PC-9 (cell line): ENCODE measurements around the gene S100Z.

ENCODE experiments used
- EZH2 ChIP-seq: fragments of 200-600 bp; sonication (generic); IDR thresholded peaks from 2 replicates; pipeline ENCODE4 v1.8.0; 2017; ENCODE audit warnings: antibody characterized with exemption, low read depth
- TF ChIP-seq, protein P1 (sequence below): fragments of 200-600 bp; sonication (generic); conservative IDR thresholded peaks from 2 replicates; pipeline ENCODE4 v1.6.1; 2017; ENCODE audit warnings: mixed run types, antibody characterized with exemption, mild to moderate bottlenecking, moderate library complexity

DNA sequence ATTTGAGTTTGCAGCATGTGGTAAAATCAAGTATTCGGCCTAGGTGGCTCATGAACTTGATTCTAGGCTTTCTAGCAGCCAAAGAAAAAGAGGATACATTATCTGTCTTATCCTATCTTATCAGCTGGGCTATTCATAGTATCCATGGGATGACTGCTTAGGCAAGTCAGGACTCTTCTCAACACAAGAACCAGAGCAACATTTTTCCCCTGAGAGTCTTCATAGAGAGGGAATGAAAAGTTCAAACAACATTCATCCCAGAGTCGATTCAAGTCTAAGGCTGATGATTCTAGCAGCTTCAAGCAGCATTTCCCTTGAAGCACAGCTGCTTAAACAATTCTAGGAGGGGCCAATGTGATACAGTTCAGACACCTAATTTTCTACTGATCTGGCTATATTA lies 3.0 kb downstream of the S100Z start:
- TF ChIP-seq, protein P1, sequence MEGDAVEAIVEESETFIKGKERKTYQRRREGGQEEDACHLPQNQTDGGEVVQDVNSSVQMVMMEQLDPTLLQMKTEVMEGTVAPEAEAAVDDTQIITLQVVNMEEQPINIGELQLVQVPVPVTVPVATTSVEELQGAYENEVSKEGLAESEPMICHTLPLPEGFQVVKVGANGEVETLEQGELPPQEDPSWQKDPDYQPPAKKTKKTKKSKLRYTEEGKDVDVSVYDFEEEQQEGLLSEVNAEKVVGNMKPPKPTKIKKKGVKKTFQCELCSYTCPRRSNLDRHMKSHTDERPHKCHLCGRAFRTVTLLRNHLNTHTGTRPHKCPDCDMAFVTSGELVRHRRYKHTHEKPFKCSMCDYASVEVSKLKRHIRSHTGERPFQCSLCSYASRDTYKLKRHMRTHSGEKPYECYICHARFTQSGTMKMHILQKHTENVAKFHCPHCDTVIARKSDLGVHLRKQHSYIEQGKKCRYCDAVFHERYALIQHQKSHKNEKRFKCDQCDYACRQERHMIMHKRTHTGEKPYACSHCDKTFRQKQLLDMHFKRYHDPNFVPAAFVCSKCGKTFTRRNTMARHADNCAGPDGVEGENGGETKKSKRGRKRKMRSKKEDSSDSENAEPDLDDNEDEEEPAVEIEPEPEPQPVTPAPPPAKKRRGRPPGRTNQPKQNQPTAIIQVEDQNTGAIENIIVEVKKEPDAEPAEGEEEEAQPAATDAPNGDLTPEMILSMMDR = no peak
- no peak for TF ChIP-seq EZH2
